Suprapubic skin (tissue), 3 donors: ENCODE results near the gene PRKCZ.

Experiments used
- CTCF ChIP-seq, 2 donors: fragments of 200-600 bp in 1 of 2; fragments of 450-650 bp in 1 of 2; sonication (generic) in 1 of 2; IDR thresholded peaks; one replicate each; pipeline ENCODE4 v1.5.1; 2016 to 2019; ENCODE audit warnings: antibody characterized with exemption in 2 of 2, mild to moderate bottlenecking in 1 of 2, moderate library complexity in 1 of 2
- EP300 ChIP-seq: sonication (generic); formaldehyde crosslinking; IDR thresholded peaks from one replicate; pipeline ENCODE4 v1.6.1; 2017; ENCODE audit warnings: antibody characterized with exemption
- POLR2A ChIP-seq, 2 donors: fragments of 450-650 bp; IDR thresholded peaks; one replicate each; pipeline ENCODE4 v1.6.1; 2017; ENCODE audit warnings: antibody characterized with exemption in 2 of 2, mild to moderate bottlenecking in 2 of 2, moderate library complexity in 2 of 2

- TF ChIP-seq POLR2A (IDR thresholded peaks at IDR 0.05) (no peak), CTCF (IDR thresholded peaks at IDR 0.05) (no peak), EP300 (no peak)
These were observed 179.9 kb downstream of the PRKCZ start for GRCh38 chr1:2229911-2230731.
